Hepatocyte (in vitro differentiated cells): ENCODE results near the gene EYS. TPM values are rescaled to one million over a fixed set of nuclear protein-coding genes. Genes with fewer than 3 reads are reported as not detected.

Experiments used
- DNase-seq: peaks from one replicate; pipeline ENCODE4 v3.0.0-alpha.2; 2016; ENCODE audit warnings: low spot score
- H2AFZ ChIP-seq: fragments of 200-600 bp; sonication (generic); 2 replicates; pipeline ENCODE4 v1.6.0; 2016; ENCODE audit warnings: antibody characterized with exemption, mild to moderate bottlenecking
- H3K27ac ChIP-seq: fragments of 200-600 bp; sonication (generic); 2 replicates; pipeline ENCODE4 v1.5.1; 2016; ENCODE audit warnings: mild to moderate bottlenecking
- H3K27me3 ChIP-seq: fragments of 200-600 bp; sonication (generic); 2 replicates; pipeline ENCODE4 v1.6.1; 2016
- H3K36me3 ChIP-seq: fragments of 200-600 bp; sonication (generic); replicated peaks from 2 replicates; pipeline ENCODE4 v1.5.1; 2016; ENCODE audit warnings: low read depth; ENCODE audit not compliant: insufficient read depth
- H3K4me1 ChIP-seq: fragments of 200-600 bp; sonication (generic); 2 replicates; pipeline ENCODE4 v1.5.1; 2016; ENCODE audit warnings: mild to moderate bottlenecking, moderate library complexity; ENCODE audit not compliant: insufficient read depth
- H3K4me2 ChIP-seq: fragments of 200-600 bp; sonication (generic); 2 replicates; pipeline ENCODE4 v1.6.0; 2016
- H3K4me3 ChIP-seq: fragments of 200-600 bp; sonication (generic); 2 replicates; pipeline ENCODE4 v1.5.1; 2016; ENCODE audit warnings: mild to moderate bottlenecking
- H3K79me2 ChIP-seq: fragments of 200-600 bp; sonication (generic); 2 replicates; pipeline ENCODE4 v1.6.0; 2017; ENCODE audit warnings: mild to moderate bottlenecking
- H3K9me2 ChIP-seq: fragments of 200-600 bp; sonication (generic); replicated peaks from 2 replicates; pipeline ENCODE4 v1.6.0; 2017; ENCODE audit warnings: mild to moderate bottlenecking; ENCODE audit not compliant: insufficient read depth
- H3K9me3 ChIP-seq: fragments of 200-600 bp; sonication (generic); 2 replicates; pipeline ENCODE4 v1.5.1; 2016; ENCODE audit warnings: low read depth, mild to moderate bottlenecking
- H4K20me1 ChIP-seq: fragments of 200-600 bp; sonication (generic); 2 replicates; pipeline ENCODE4 v1.6.0; 2016; ENCODE audit warnings: mild to moderate bottlenecking; ENCODE audit not compliant: insufficient read depth, poor library complexity, severe bottlenecking
- CTCF ChIP-seq: fragments of 200-600 bp; sonication (generic); IDR thresholded peaks from 2 replicates; pipeline ENCODE4 v1.5.1; 2016; ENCODE audit warnings: antibody characterized with exemption, mild to moderate bottlenecking; ENCODE audit not compliant: poor library complexity
- EZH2 ChIP-seq: fragments of 200-600 bp; sonication (generic); IDR thresholded peaks from 2 replicates; pipeline ENCODE4 v1.6.1; 2016; ENCODE audit warnings: antibody characterized with exemption, mild to moderate bottlenecking, borderline replicate concordance
- EZH2phosphoT487 ChIP-seq: fragments of 200-600 bp; sonication (generic); IDR thresholded peaks from one replicate; pipeline ENCODE4 v1.6.1; 2018; ENCODE audit warnings: antibody characterized with exemption, mild to moderate bottlenecking, low read depth, moderate library complexity; ENCODE audit not compliant: unreplicated experiment, severe bottlenecking
- WGBS: methylation state at CpG from one replicate; pipeline ENCODE4 v1.1.6; 2016; ENCODE audit warnings: low lambda C conversion rate; ENCODE audit errors: missing lambda C conversion rate; 5-methylcytosine and 5-hydroxymethylcytosine counted together
- polyA plus RNA-seq: library from polyadenylated mRNA; unstranded; fragments of >200 nt; fragmentation: Nextera tagmentation; extraction: Ambion mirVana; gene quantifications from 2 replicates; pipeline ENCODE4 v1.2.1, GENCODE V29; 2016
- total RNA-seq: library from RNA; depleted of rRNA; stranded (reverse); fragments of >200 nt; gene quantifications from 2 replicates; pipeline ENCODE4 v1.2.3, GENCODE V29; 2014

EYS gene
- total and polyA plus RNA-seq, 2 experiments from 2014 or later: 0.57 to 0.68 TPM

DNA sequence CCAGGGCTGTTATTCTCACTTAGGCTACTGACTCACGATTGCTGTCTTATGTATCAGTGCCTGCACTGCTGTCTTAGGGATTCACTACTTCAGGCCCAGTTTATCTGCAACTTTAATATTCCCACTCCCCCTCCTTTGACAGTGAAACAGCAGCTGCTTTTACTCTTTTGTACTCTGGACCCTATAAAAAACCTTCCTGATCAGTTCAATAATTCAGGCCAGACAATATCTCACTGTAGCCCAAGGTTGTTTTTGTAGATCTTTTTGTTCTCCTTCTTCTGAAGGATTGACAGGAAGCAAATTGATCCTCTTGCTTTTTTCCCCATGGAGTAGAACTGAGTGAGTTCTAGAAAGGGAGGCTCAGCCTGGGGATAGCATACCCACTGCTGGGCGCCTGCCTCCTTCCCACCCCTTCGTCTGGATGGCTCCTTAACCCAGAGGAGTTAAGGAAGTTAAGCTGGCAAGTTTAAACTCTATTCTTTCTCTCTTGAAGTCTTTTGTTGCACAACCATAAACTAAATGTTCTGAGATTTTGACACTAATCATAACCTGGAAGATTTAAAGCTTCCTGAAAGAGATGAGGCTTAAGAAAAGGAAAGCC is 22.0 kb upstream of the EYS start:
- Histone ChIP-seq H3K79me2 (no peaks in the 10 kb centered on the region), H3K4me3 (no peak overlapping the region), H3K27ac (peak overlapping the region; percentile 23), H4K20me1 (no peaks in the 10 kb centered on the region), H3K9me3 (no peaks in the 10 kb centered on the region), H3K27me3 (no peaks in the 10 kb centered on the region), H2AFZ (no peak overlapping the region), H3K36me3 (no peaks in the 10 kb centered on the region), H3K4me2 (no peak overlapping the region), H3K9me2 (no peaks in the 10 kb centered on the region), H3K4me1 (no peaks in the 10 kb centered on the region)
- WGBS: 46% methylated on average over 3 of the region's 3 CpGs
- TF ChIP-seq EZH2phosphoT487 (no peak), EZH2 (no peak), CTCF (no peak)
- DNase-seq: no peak

- Histone ChIP-seq H2AFZ (no peak overlapping the region), H3K4me2 (no peak overlapping the region), H3K36me3 (no peaks in the 10 kb centered on the region), H3K9me3 (no peaks in the 10 kb centered on the region), H3K4me1 (no peaks in the 10 kb centered on the region), H4K20me1 (no peaks in the 10 kb centered on the region), H3K79me2 (no peaks in the 10 kb centered on the region), H3K9me2 (no peaks in the 10 kb centered on the region), H3K27ac (no peak overlapping the region), H3K27me3 (no peaks in the 10 kb centered on the region), H3K4me3 (no peak overlapping the region)
- no peak for TF ChIP-seq EZH2phosphoT487
- no peak for TF ChIP-seq CTCF
- TF ChIP-seq EZH2: no peak
- DNase-seq: no peak
- WGBS: 69% methylated on average over 3 of the region's 3 CpGs
Measured at GRCh38 chr6:65719101-65719500, 12.1 kb upstream of the EYS start.

DNA sequence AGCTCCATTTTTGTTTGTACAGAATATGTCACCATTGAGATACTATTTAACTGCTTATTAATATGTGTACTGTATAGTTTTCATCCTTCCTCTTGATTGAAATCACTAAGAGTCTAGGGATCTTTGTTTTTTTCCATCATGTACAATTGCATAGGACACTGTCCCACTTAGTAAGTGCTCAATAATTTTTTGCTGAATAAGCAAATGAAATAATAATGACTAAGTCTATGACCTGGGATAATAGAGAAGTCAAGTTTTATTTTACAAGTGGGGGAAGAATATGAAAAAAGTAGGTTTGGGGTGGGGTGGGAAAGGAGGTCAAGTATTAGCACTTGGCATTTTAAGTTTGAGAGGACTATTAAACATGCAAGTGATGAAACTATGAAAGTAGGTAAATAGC is 4.5 kb upstream of the EYS start:
- no peaks in the 10 kb centered on the region for H3K27me3 ChIP-seq
- H3K4me2 ChIP-seq: no peak overlapping the region
- H3K4me1 ChIP-seq: no peaks in the 10 kb centered on the region
- no peaks in the 10 kb centered on the region for H4K20me1 ChIP-seq
- no peaks in the 10 kb centered on the region for H3K9me3 ChIP-seq
- H3K79me2 ChIP-seq: no peaks in the 10 kb centered on the region
- TF ChIP-seq EZH2phosphoT487 (no peak), EZH2 (no peak), CTCF (no peak)
- H3K36me3 ChIP-seq: no peaks in the 10 kb centered on the region
- H2AFZ ChIP-seq: no peak overlapping the region
- H3K9me2 ChIP-seq: no peaks in the 10 kb centered on the region
- H3K4me3 ChIP-seq: no peak overlapping the region
- no peak for DNase-seq
- no peak overlapping the region for H3K27ac ChIP-seq
